ENCODE measurements around the gene SORCS2. TPM values are rescaled to one million over a fixed set of nuclear protein-coding genes. Genes with fewer than 3 reads are reported as not detected.

Gene SORCS2
- polyA plus RNA-seq, result not detected

DNA sequence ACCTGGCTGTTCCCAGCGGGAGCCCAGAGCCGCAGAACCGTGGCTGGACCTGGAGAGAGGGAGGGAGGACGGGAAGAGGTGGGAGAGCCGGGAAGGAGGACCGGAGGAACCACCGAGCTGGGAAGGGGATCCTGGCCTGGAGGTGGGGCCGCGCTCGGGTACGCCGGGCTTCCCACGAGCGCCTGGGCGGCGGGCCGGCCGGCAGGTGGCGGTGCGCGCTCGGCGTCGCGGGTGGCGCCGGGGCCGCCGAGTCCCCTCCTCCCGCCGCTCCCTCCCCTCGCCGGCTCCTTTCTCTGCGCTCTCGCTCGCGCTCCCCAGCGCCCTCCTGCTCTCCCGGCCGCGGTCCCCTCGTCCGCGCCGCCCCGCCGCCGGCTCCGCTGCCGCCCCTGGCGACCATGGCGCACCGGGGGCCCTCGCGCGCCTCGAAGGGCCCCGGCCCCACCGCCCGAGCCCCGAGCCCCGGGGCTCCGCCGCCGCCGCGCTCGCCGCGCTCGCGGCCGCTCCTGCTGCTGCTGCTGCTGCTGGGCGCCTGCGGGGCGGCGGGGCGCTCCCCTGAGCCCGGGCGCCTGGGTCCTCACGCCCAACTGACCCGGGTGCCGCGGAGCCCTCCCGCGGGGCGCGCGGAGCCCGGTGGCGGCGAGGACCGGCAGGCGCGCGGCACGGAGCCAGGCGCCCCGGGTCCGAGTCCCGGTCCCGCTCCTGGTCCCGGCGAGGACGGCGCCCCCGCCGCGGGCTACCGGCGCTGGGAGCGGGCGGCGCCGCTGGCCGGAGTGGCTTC lies at the start of gene SORCS2:
Gene SORCS2 (plus strand): TSS at position 287 of the 778 bp plus-strand sequence.
- H3K36me3 Mint-ChIP-seq, result no peaks in the 10 kb centered on the region
- H3K27ac Mint-ChIP-seq, result peak within 1 kb of the TSS in 1 of 3 donors; percentile 46
- H3K4me1 Mint-ChIP-seq, result peaks cover 0 to 1% (median 0%) of the 10 kb centered on the region in 3 donors
- H3K9me3 Mint-ChIP-seq, result no peaks in the 10 kb centered on the region
- H3K27me3 Mint-ChIP-seq, result peaks cover 42% of the 10 kb centered on the region
- peak within 1 kb of the TSS in 1 of 4 donors; percentile 37 for H3K4me3 Mint-ChIP-seq

DNA sequence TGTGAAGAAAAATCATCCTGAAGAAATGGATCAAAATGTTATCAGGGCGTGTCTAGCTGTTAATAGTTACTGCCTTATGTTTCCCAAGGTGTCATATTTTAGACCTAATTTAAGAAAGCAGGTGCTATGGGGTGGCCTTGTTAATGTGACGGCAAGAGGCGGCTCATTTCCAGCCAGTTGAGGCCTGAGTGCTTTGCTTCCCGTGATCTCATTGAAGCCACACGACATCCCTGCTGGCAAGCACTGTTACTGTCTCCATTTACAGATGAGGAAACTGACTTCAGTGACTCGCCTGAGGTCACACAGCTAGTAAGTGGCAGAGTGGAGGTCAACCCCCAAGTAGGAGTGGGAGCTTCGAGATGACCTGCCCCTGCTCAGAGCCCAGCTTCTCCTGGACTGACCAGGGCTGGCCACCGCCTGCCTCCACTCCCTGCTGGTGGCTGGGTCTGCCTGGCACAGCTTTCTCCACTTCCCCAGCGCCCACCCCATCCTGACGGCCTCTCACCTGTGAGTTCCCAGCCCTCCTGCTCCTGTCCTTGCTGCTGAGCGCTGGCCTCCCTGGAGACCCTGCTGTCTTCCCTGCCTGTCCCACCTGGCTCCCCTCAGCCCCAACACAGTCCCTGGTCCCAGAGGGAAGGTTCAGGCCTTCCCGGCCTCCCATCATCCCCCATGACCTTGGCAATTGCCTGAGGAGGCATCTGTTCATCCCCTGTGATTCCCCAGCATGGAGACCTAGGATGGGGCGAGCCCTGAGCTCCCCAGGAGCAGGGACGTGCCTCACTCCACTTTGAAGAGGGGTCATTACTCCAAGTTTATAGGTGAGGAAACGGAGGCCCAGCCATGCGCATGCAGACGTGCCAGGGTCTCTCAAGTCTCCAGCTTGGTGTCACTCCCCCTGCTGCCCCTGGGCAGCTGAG lies 47.7 kb upstream of the SORCS2 start:
- Mint-ChIP-seq H3K27me3 (peaks cover 11% of the 10 kb centered on the region), H3K27ac (no peak overlapping the region), H3K4me1 (peaks cover 0 to 2% (median 0%) of the 10 kb centered on the region in 3 donors), H3K9me3 (no peaks in the 10 kb centered on the region), H3K36me3 (no peaks in the 10 kb centered on the region), H3K4me3 (no peak overlapping the region)

DNA sequence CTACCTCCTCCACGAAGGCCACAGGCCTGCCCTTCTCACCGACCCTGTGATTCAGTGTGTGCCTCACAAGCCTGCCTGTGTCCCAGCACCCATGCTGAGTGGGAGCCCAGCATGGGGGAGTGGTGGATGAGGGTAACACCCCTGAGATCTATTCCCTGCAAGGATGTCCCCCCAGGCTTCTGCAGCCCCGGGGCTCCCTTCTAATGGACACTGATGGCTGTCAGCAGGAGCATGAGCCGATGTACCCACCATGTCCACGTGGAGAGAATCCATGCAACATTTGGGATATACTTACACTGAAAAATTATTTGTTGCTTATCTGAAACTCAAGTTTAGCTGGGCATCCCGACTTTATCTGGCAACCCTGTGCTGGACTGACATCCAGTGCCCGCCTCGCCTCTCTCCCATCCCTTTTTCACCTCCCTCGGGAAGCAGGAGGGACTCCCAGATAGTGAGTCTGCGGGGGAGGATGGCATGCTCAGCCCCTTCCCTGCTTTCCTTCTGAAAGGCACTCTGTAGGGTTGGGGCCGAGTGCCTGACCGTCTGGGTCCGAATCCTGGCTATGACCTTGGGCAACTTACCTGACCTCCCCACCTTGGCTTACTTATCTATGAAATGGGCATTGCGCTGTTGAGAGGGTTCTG lies 46.9 kb upstream of the SORCS2 start:
- Mint-ChIP-seq H3K4me3 (no peak overlapping the region), H3K4me1 (peaks cover 0 to 2% (median 0%) of the 10 kb centered on the region in 3 donors), H3K36me3 (no peaks in the 10 kb centered on the region), H3K27ac (no peak overlapping the region), H3K9me3 (no peaks in the 10 kb centered on the region), H3K27me3 (peaks cover 11% of the 10 kb centered on the region)

DNA sequence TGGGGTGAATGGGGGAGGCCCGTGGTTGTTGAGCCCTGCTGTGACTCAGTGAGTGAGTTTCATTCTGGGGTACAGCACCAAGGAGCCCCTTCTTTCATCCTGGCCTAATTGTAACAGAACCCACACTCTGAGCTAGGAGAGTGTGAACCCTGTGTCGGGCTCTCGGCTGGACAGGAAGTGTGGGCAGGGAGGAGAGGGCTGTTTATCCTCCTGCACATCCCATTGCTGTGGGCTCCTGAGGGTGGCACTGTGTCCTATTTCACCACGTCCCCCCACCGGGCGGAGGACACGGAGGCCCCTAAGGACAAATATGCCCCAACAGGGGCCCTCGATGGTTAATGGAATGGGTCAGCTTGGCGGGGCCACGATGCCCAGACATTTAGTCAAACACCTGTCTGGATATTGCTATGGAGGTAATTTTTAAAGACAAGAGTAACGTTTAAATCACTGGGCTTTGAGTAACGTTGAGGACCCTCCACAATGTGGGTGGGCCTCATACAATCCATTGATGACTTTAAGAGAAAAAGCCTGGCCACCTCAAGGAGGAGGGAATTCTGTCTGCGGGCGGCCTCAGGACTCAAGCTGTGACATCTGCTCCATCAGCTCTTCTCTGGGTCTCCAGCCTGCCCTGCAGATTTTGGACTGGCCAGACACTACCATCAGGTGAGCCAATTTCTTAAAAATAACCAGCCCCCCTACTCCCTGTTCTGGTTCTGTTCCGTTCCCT lies 46.1 kb upstream of the SORCS2 start:
- no peaks in the 10 kb centered on the region for H3K36me3 Mint-ChIP-seq
- no peak overlapping the region for H3K27ac Mint-ChIP-seq
- H3K27me3 Mint-ChIP-seq, result peaks cover 10% of the 10 kb centered on the region
- no peaks in the 10 kb centered on the region for H3K9me3 Mint-ChIP-seq
- peaks cover 0 to 2% (median 0%) of the 10 kb centered on the region in 3 donors for H3K4me1 Mint-ChIP-seq
- no peak overlapping the region for H3K4me3 Mint-ChIP-seq

DNA sequence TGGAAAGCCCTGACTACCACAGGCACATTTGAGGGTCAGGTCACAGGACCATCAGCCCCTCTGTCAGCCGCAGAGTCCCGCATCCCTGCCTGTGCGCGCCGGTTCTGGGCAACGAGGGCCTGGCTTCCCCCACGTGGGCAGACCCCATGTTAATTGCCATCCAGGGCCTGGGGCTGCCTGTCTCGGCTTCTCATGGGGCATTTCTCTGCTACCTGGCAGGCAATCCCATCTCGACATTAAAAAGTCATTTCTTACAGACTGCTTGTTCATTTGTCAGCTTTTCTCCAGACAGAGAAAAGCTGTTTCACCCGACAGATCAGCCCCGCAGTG lies 45.6 kb upstream of the SORCS2 start:
- Mint-ChIP-seq H3K4me1 (peaks cover 0 to 2% (median 0%) of the 10 kb centered on the region in 3 donors), H3K27ac (no peak overlapping the region), H3K36me3 (no peaks in the 10 kb centered on the region), H3K4me3 (no peak overlapping the region), H3K27me3 (peaks cover 9% of the 10 kb centered on the region), H3K9me3 (no peaks in the 10 kb centered on the region)

DNA sequence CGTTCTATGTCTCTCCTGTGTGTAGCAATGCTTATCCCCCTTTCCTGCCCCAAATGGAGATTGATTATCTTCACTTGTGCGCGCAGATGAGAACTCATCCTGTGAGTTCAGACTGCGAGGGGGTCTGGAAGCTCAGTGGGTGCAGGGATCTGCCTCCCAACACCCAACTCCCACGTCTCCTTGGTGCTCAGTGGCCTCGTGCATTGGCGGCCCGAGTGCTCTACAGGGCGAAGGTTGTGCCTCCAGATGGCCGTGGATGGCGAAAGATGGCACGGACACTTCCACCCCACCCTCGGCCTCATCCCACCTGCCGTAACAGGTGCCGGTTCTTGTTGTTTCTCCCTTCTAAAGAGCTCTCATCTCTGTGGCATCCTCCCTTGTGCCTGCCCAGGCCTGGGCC lies 45.1 kb upstream of the SORCS2 start:
- H3K4me3 Mint-ChIP-seq, result peak overlapping the region in 1 of 4 donors; percentile 60
- no peaks in the 10 kb centered on the region for H3K9me3 Mint-ChIP-seq
- peaks cover 9% of the 10 kb centered on the region for H3K27me3 Mint-ChIP-seq
- H3K36me3 Mint-ChIP-seq, result no peaks in the 10 kb centered on the region
- no peak overlapping the region for H3K27ac Mint-ChIP-seq
- peaks cover 0 to 2% (median 0%) of the 10 kb centered on the region in 3 donors for H3K4me1 Mint-ChIP-seq

DNA sequence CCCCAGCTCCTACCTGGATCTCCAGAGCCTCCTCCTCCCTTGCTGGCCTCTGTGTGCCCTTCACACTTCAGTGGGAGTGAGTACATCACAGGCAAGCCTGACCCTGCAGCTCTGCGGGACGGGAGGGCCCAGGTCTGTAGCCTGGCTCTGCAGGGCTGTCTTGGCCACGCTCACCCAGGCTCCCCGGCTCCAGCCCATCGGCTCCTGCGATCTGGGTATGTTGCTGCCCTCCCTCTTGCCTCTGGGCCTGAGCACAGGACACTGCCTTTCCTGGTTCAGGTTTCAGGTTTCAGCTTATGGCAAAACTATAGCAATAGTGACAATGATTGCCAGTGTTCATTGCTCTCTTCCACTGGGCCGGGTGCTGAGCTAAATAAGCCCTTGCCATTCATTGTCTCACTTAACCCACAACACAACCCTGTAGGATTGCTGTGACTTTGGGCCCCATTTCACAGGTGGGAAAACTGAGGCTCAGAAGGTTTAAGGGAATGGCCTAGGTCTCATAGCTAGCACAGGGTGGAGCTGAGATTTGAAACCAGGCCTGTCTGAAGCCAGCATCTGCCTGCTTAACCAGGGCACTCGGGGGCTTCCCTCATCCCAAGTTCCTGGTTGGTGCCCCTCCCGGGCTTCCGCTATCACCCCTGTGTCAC lies 44.6 kb upstream of the SORCS2 start:
- Mint-ChIP-seq H3K27ac (no peak overlapping the region), H3K4me1 (peaks cover 0 to 2% (median 0%) of the 10 kb centered on the region in 3 donors), H3K36me3 (no peaks in the 10 kb centered on the region), H3K27me3 (peaks cover 9% of the 10 kb centered on the region), H3K4me3 (no peak overlapping the region), H3K9me3 (peaks cover 0 to under 1% (median 0%) of the 10 kb centered on the region in 3 donors)

DNA sequence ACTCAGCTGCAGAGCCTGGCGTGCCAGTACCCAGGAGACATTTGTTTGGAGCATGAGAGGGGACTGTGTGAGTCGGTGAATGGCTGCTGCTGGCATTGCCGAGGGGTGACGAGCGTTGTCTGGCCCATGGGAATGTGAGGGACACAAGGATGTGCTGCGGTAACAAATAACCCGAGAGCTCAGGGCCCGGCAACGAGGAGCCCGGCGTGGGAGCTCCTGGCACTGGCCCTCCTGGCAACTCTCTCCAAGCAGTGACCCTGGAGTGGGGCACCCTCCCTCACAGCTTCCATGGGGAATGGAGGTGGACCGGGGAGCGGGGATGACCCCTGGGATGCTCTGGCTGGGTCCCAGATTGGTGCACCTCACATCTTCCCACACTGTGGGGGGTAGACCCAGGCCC lies 44.0 kb upstream of the SORCS2 start:
- H3K9me3 Mint-ChIP-seq, result peaks cover 0 to 2% (median 0%) of the 10 kb centered on the region in 3 donors
- H3K27ac Mint-ChIP-seq, result no peak overlapping the region
- H3K4me1 Mint-ChIP-seq, result no peaks in the 10 kb centered on the region
- peaks cover 7% of the 10 kb centered on the region for H3K27me3 Mint-ChIP-seq
- no peaks in the 10 kb centered on the region for H3K36me3 Mint-ChIP-seq
- no peak overlapping the region for H3K4me3 Mint-ChIP-seq

DNA sequence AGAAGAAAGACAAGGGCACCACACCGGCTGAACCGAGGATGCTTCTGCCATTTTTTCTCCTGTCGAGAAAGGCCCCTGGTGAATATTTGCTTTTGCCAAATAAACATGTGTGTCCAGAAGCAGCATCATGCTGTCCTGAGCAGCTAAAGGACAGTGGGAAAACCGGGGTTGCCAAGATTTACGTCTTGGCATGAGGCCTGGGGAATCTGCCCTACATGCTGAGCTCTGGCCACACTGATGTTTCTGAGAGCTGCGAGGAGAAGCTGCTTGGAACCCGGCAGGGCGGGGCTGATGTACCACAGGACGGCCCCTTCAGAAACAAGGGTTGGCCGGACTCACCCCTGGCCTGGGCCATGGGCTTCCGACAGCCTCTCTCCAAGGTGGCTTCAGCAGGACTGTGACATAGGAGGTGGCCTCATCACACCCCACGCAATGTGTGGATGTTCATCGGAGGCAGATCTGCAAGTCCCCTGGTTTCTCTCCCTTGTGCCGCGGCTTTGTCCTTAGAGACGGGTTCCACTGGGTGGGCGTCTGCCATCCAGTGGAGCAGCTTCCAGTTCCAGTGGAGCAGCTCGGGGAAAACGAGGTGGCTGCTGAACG lies 42.2 kb upstream of the SORCS2 start:
- Mint-ChIP-seq H3K36me3 (no peaks in the 10 kb centered on the region), H3K9me3 (peaks cover 0 to 2% (median 0%) of the 10 kb centered on the region in 3 donors), H3K4me1 (no peaks in the 10 kb centered on the region), H3K27me3 (peaks cover 10% of the 10 kb centered on the region), H3K27ac (no peak overlapping the region), H3K4me3 (no peak overlapping the region)

DNA sequence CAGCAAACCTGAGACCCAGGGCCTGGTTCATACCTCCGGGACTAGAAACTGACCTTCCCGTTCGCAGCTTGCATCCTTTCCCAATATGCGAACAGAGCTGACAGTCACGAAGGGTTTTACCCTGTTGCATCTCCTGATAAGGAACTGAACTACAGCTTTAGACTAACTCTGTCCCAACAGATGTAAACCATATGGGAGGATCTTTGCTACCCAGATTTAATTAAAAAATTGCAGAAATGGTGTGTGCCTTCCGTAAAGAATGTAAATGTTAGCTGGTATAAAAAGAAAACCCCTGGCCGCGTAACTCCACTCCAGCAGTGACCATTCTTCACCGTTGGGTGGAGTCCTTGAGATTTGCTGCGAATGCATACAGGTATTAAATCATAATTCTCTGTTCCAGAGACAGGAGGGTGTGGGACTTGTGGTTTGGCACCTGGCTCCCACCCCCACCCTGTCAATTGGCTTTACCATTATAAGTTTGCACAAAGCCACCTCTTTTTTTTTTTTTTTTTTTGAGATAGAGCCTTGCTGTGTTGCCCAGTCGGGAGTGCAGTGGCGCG lies 40.6 kb upstream of the SORCS2 start:
- Mint-ChIP-seq H3K27ac (no peak overlapping the region), H3K9me3 (peaks cover 0 to 2% (median 0%) of the 10 kb centered on the region in 3 donors), H3K36me3 (no peaks in the 10 kb centered on the region), H3K4me1 (no peaks in the 10 kb centered on the region), H3K27me3 (peaks cover 16% of the 10 kb centered on the region), H3K4me3 (no peak overlapping the region)

DNA sequence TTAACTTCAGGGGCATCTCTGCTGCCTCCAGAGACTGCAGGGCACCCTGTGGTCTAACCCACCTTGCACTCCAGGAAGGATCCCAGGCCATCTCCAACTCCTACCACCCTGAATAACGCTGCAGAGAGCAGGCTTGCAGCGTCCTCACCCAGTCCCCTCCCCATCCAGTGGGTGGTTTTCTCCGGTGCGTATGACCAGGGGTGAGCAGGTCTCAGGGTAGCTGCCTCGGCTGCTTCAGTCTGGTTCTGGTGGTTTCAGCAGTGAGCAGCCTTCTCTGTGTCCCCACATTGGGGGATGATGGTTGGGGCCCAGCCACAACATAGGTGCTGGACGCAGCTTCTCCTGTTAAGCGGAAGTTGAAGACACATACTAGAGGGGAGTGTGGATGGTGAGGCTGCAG lies 38.6 kb upstream of the SORCS2 start:
- no peaks in the 10 kb centered on the region for H3K4me1 Mint-ChIP-seq
- H3K27ac Mint-ChIP-seq, result no peak overlapping the region
- H3K9me3 Mint-ChIP-seq, result peaks cover 0 to 2% (median 0%) of the 10 kb centered on the region in 3 donors
- no peaks in the 10 kb centered on the region for H3K36me3 Mint-ChIP-seq
- H3K4me3 Mint-ChIP-seq, result no peak overlapping the region
- H3K27me3 Mint-ChIP-seq, result peaks cover 15% of the 10 kb centered on the region

DNA sequence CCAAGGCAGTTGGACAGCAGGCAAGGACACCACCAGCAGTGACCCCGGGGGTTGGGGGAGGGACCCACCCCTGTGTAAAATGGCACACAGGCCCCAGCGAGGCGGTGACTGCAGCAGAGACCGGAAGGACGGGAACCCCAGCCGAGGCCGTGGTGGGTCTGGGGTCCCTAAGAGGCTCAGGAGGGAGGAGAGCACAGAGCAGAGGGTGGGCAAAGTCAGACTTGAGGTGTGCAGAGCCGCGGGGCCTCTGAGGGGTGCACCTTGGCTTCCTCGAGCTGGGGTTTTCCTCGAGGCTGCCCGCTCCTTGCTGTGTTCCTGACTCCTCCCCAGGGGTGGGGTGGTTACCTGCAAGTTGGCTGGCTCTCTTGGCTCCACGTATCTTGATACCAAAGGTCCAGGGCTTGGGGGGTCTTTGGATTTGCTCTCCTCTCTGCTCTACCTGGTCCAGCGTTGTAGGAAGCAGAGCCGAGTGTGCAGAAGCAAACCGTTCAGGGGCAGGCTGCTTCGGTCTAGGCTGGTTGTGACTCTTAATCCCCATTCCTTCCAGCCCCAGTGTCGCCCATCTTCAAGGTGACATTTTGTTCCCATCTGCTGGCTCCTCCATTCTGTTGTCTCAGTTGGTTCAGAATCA lies 37.9 kb upstream of the SORCS2 start:
- Mint-ChIP-seq H3K9me3 (peaks cover 0 to 2% (median 0%) of the 10 kb centered on the region in 3 donors), H3K4me3 (no peak overlapping the region), H3K36me3 (no peaks in the 10 kb centered on the region), H3K27ac (no peak overlapping the region), H3K27me3 (peaks cover 13% of the 10 kb centered on the region), H3K4me1 (no peaks in the 10 kb centered on the region)

DNA sequence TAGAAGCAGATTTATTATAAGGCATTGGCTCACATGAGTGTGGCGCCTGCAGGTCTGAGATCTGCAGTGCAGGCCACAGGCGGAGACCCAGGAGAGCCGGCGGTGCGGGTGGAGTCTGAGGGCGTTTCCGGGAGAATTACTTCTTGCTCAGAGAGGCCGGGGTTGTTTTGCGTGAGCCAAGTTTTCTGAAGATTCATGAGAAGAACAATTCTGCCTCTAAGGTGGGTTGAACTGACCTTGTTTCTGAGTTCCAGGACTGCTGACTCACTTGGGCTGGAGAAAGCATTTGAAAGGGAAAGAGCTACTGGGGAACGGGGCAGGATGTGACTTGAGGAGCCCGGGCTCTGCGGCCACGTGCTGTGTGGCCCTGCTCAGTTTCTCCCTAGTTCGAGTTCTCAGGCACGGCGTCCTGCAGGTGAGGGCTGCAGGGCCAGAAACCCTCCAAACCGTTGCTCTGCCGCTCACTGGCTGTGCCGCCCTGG lies 36.7 kb upstream of the SORCS2 start:
- no peak overlapping the region for H3K27ac Mint-ChIP-seq
- H3K36me3 Mint-ChIP-seq, result no peaks in the 10 kb centered on the region
- H3K9me3 Mint-ChIP-seq, result peaks cover 0 to 2% (median 0%) of the 10 kb centered on the region in 3 donors
- H3K27me3 Mint-ChIP-seq, result peaks cover 14% of the 10 kb centered on the region
- no peaks in the 10 kb centered on the region for H3K4me1 Mint-ChIP-seq
- H3K4me3 Mint-ChIP-seq, result no peak overlapping the region
